IMR-90 (cell line): ENCODE measurements around the gene FMC1. TPM values are rescaled to one million over a fixed set of nuclear protein-coding genes. Genes with fewer than 3 reads are reported as not detected.
A peak's percentile ranks its signal among the peaks of the same experiment; 100 is the strongest.

Source experiments
- ATAC-seq: fragments of 200-7000 bp; cut with Tn5 transposase; 2 replicates; pipeline ENCODE4 v1.9.1; 2020; ENCODE audit warnings: low read depth, mild to moderate bottlenecking, moderate library complexity
- BruUV-seq: library from RNA; stranded (reverse); fragments of 400-500 nt; replicated peaks from 2 replicates; lab custom pipeline; 2021; lab: Mats Ljungman, UMichigan
- CTCF ChIA-PET: fragments of 300-600 bp; formaldehyde crosslinking; extraction: SDS; loops from one replicate; lab custom pipeline; 2021; ENCODE audit warnings: antibody characterized with exemption; lab: Yijun Ruan, JAX
- POLR2A ChIA-PET: fragments of 300-600 bp; sonication (Branson Sonifier 250); formaldehyde crosslinking; loops from one replicate; lab custom pipeline; 2022; ENCODE audit warnings: antibody characterized with exemption; ENCODE audit not compliant: unreplicated experiment; lab: Charles Lee
- DNase-seq: peaks from one replicate; pipeline ENCODE4 v3.0.0; 2013
- H2AFZ ChIP-seq: replicated peaks from 2 replicates; pipeline ENCODE3; 2013; ENCODE audit warnings: low read length, mild to moderate bottlenecking; ENCODE audit not compliant: poor library complexity
- H2AK5ac ChIP-seq: 2 replicates; pipeline ENCODE4 v1.6.1; 2013; ENCODE audit warnings: low read depth, low read length, inconsistent platforms
- H2AK9ac ChIP-seq: replicated peaks from 2 replicates; pipeline ENCODE3; 2013; ENCODE audit warnings: mild to moderate bottlenecking, low read depth, low read length, moderate library complexity; ENCODE audit not compliant: poor library complexity
- H2BK120ac ChIP-seq: 2 replicates; pipeline ENCODE4 v1.6.1; 2013; ENCODE audit warnings: low read depth, low read length, inconsistent platforms
- H2BK15ac ChIP-seq: 3 replicates; pipeline ENCODE4 v1.6.1; 2013; ENCODE audit warnings: low read depth, low read length, inconsistent platforms
- H2BK20ac ChIP-seq: 2 replicates; pipeline ENCODE4 v1.6.1; 2013; ENCODE audit warnings: low read depth, mild to moderate bottlenecking, inconsistent platforms, low read length, moderate library complexity
- H2BK5ac ChIP-seq: 2 replicates; pipeline ENCODE4 v1.6.1; 2013; ENCODE audit warnings: mild to moderate bottlenecking, low read depth, low read length, inconsistent platforms; ENCODE audit not compliant: poor library complexity, severe bottlenecking
- H3K14ac ChIP-seq: replicated peaks from 2 replicates; pipeline ENCODE4 v1.6.1; 2013; ENCODE audit warnings: low read depth, low read length, inconsistent platforms
- H3K18ac ChIP-seq: 2 replicates; pipeline ENCODE4 v1.6.1; 2013; ENCODE audit warnings: low read depth, low read length, control low read depth
- H3K23ac ChIP-seq: 2 replicates; pipeline ENCODE4 v1.6.1; 2013; ENCODE audit warnings: low read depth, low read length, inconsistent platforms
- H3K27ac ChIP-seq: 2 replicates; pipeline ENCODE4 v1.5.1; 2013; ENCODE audit warnings: mild to moderate bottlenecking, control low read depth, low read length; ENCODE audit not compliant: insufficient read depth
- H3K27me3 ChIP-seq: 2 replicates; pipeline ENCODE4 v1.6.1; 2013; ENCODE audit warnings: low read length; ENCODE audit not compliant: control insufficient read depth, insufficient read depth
- H3K36me3 ChIP-seq: 2 replicates; pipeline ENCODE4 v1.6.1; 2013; ENCODE audit warnings: low read length, mixed read lengths; ENCODE audit not compliant: control insufficient read depth, insufficient read depth
- H3K4ac ChIP-seq: 2 replicates; pipeline ENCODE4 v1.6.1; 2013; ENCODE audit warnings: low read depth, low read length, inconsistent platforms
- H3K4me1 ChIP-seq: 2 replicates; pipeline ENCODE4 v1.6.1; 2013; ENCODE audit warnings: low read length, mixed read lengths; ENCODE audit not compliant: control insufficient read depth, insufficient read depth
- H3K4me2 ChIP-seq: 2 replicates; pipeline ENCODE4 v1.6.1; 2013; ENCODE audit warnings: low read depth, mild to moderate bottlenecking, control low read depth, low read length, moderate library complexity
- H3K4me3 ChIP-seq: 2 replicates; pipeline ENCODE4 v1.5.1; 2013; ENCODE audit warnings: low read depth, mild to moderate bottlenecking, control low read depth, low read length, moderate library complexity; ENCODE audit not compliant: insufficient read depth
- H3K56ac ChIP-seq: 2 replicates; pipeline ENCODE4 v1.6.1; 2013; ENCODE audit warnings: low read length, inconsistent platforms; ENCODE audit not compliant: insufficient read depth; ENCODE audit errors: extremely low read depth
- H3K79me1 ChIP-seq, 2 experiments: 2 replicates each; pipeline ENCODE4 v1.6.1; 2013; ENCODE audit warnings: low read length in 2 of 2, inconsistent platforms in 1 of 2, low read depth in 1 of 2
- H3K9ac ChIP-seq: 2 replicates; pipeline ENCODE4 v1.6.1; 2013; ENCODE audit warnings: low read depth, low read length, control low read depth
- H3K9me1 ChIP-seq: 2 replicates; pipeline ENCODE4 v1.6.1; 2013; ENCODE audit warnings: low read length, inconsistent platforms; ENCODE audit not compliant: insufficient read depth
- H3K9me3 ChIP-seq: 2 replicates; pipeline ENCODE4 v1.6.1; 2013; ENCODE audit warnings: low read length; ENCODE audit not compliant: control insufficient read depth, insufficient read depth
- H4K20me1 ChIP-seq: 2 replicates; pipeline ENCODE4 v1.6.1; 2013; ENCODE audit warnings: low read length, inconsistent platforms; ENCODE audit not compliant: insufficient read depth
- H4K5ac ChIP-seq: 2 replicates; pipeline ENCODE4 v1.6.1; 2013; ENCODE audit warnings: mild to moderate bottlenecking, low read depth, low read length, control low read depth
- H4K8ac ChIP-seq, 2 experiments: 2 replicates each; pipeline ENCODE4 v1.6.1; 2013; ENCODE audit warnings: low read depth in 2 of 2, low read length in 2 of 2, control low read depth in 1 of 2, inconsistent platforms in 1 of 2
- H4K91ac ChIP-seq: 2 replicates; pipeline ENCODE4 v1.6.1; 2013; ENCODE audit warnings: low read depth, low read length, inconsistent platforms; ENCODE audit not compliant: insufficient read depth
- FOS ChIP-seq: fragments of 150-350 bp; IDR thresholded peaks from 2 replicates; pipeline ENCODE4 v1.6.1; 2016; ENCODE audit warnings: low read depth, low read length
- MXI1 ChIP-seq: IDR thresholded peaks from 2 replicates; pipeline ENCODE4 v1.6.1; 2012; ENCODE audit warnings: low read depth, mild to moderate bottlenecking, low read length, moderate library complexity, borderline replicate concordance
- NFE2L2 ChIP-seq: fragments of 150-350 bp; IDR thresholded peaks from 2 replicates; pipeline ENCODE4 v1.6.1; 2016; ENCODE audit warnings: low read depth, mild to moderate bottlenecking, low read length
- WGBS, 2 experiments: methylation state at CpG; one replicate each; pipeline versions ENCODE4 v1.1.5 to v1.1.7; 2013; ENCODE audit warnings: missing lambda C conversion rate in 2 of 2; ENCODE audit not compliant: insufficient read length in 1 of 2; ENCODE audit errors: extremely low coverage in 2 of 2; 5-methylcytosine and 5-hydroxymethylcytosine counted together
- dilution Hi-C: fragments of 300-500 bp; cut with HindIII; formaldehyde crosslinking; loops from one replicate; pipeline ENCODE4 v1.14.3; 2018; ENCODE audit warnings: low sequenced_read_pairs; ENCODE audit not compliant: unreplicated experiment
- in situ Hi-C: fragments of 300-500 bp; cut with MboI; formaldehyde crosslinking; loops from 3 replicates; pipeline ENCODE4 v1.14.3; 2019; ENCODE audit warnings: low sequenced_read_pairs, inconsistent platforms, mixed read lengths
- intact Hi-C: fragments of 100-400 bp; cut with micrococcal nuclease; formaldehyde crosslinking; loops from 2 replicates; pipeline ENCODE4 v1.10.0; 2022
- polyA plus RNA-seq, 3 experiments: library from polyadenylated mRNA; depleted of rRNA; stranded (reverse); fragments of >200 nt; gene quantifications; 2 replicates each; pipeline ENCODE4 v1.2.3, GENCODE V29; 2012; ENCODE audit warnings: low replicate concordance in 1 of 3
- total RNA-seq: library from RNA; depleted of rRNA; stranded (reverse); fragments of >200 nt; gene quantifications from 2 replicates; pipeline ENCODE4 v1.2.3, GENCODE V29; 2012

The FMC1 gene
- total and polyA plus RNA-seq, 2 of the 4 experiments (the other 2 are of a cell fraction) = 6.1 to 11.9 TPM

- no TSS peak for BruUV-seq
- in situ Hi-C loops = no loop called here
- no peak overlapping the region for H3K27ac ChIP-seq
Observed at GRCh38 chr7:139300390-139300789, 40.7 kb upstream of the FMC1 start.

More at GRCh38 chr7:139300390-139300789, 40.7 kb upstream of the FMC1 start:
- peak; percentile 32; the same call in 1 of the 2 replicates for ATAC-seq
- no peak overlapping the region for H4K5ac ChIP-seq
- dilution Hi-C loops (no loop called here), intact Hi-C loops (no loop called here)
- H3K4me1 ChIP-seq = 0 out of 2 replicates have a peak, but pooled peaks cover 2% of the 10 kb centered on the region
- no peak overlapping the region for H3K14ac ChIP-seq
- TF ChIP-seq NFE2L2 (no peak), MXI1 (no peak), FOS (peak; percentile 29; the same call in 1 of the 2 replicates)
- no peak overlapping the region for H2BK5ac ChIP-seq
- CTCF ChIA-PET = no interaction called here
- no peak overlapping the region for H3K4me3 ChIP-seq
- H3K27me3 ChIP-seq = no peaks in the 10 kb centered on the region
- H4K91ac ChIP-seq = no peak overlapping the region
- no peak overlapping the region for H2AFZ ChIP-seq
- H4K8ac ChIP-seq = no peak overlapping the region
- no peak overlapping the region for H2BK15ac ChIP-seq
- H3K23ac ChIP-seq = no peak overlapping the region
- no peak overlapping the region for H3K56ac ChIP-seq
- peak; percentile 30 for DNase-seq
- no peak overlapping the region for H3K4me2 ChIP-seq
- H2AK9ac ChIP-seq = no peak overlapping the region
- no peak overlapping the region for H3K18ac ChIP-seq
- H3K4ac ChIP-seq = no peak overlapping the region
- H2BK20ac ChIP-seq = no peak overlapping the region
- H3K9ac ChIP-seq = no peak overlapping the region
- H3K9me1 ChIP-seq = no peaks in the 10 kb centered on the region
- H3K9me3 ChIP-seq = no peaks in the 10 kb centered on the region
- no peak overlapping the region for H2AK5ac ChIP-seq
- H3K36me3 ChIP-seq = peaks cover 2% of the 10 kb centered on the region; the same call in 1 of the 2 replicates
- no CpG with 5 or more reads among the region's 2 CpGs for WGBS, 2 experiments
- H3K79me1 ChIP-seq = no peaks in the 10 kb centered on the region
- H4K20me1 ChIP-seq = no peaks in the 10 kb centered on the region
- no peak overlapping the region for H2BK120ac ChIP-seq
- POLR2A ChIA-PET = no interaction called here
